ENCODE results near the gene HIRA. TPM values are rescaled to one million over a fixed set of nuclear protein-coding genes. Genes with fewer than 3 reads are reported as not detected.

The HIRA gene
- total RNA-seq, 2 experiments from 2014 or later, result 57.8 to 67.0 TPM

DNA sequence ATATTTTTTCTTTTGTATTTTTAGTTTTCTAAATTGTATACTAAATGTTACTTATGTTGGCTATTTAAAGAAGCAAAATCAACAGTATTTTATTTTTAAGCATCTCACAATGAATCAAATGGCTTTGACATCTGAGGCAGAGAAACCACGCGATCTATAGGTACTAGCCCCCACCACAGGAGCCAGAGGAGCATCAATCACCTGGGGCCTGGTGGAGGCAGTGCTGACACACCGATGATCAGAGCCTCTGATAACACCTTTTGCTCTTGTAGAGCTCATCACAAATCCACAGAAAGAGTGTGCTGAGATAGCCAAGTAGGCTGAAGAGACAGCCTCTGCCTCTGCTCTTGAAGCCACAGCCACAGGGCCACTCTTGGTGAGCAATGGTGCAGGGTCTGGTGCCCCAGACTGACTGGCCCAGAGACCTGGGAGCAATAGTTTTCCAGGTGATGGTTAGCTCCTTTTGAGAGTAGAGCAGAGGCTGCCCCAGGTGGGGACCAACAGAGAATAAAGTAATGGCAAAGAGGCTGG is 25.2 kb downstream of the HIRA start:
- ATAC-seq, result peak; percentile 33
- H3K36me3 Mint-ChIP-seq, result peaks cover 48% of the 10 kb centered on the region
- no peak overlapping the region for H3K4me3 Mint-ChIP-seq

DNA sequence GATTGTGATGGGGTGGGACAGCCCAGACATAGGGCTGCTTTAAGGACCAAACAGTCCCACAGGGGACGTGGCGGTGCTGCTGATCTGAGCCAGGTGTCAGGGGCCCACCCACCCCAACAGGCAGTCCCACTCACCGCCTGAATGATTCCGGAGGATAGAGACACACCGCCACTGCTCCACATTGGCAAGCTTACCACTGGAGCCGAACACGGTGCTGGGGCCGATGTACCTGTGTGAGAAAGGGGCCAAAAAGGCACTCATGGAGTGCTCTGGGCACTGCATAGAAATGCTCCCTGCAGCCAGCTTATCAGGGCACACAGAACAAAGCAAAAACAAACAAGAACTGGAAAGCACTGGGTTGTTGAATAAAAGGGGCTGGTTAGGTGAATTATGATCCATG is 25.9 kb downstream of the HIRA start:
- CTCF ChIA-PET, result no interaction called here

More for the DNA sequence above, 25.2 kb downstream of the HIRA start:
- no peaks in the 10 kb centered on the region for H3K4me1 Mint-ChIP-seq
- CTCF ChIA-PET, result no interaction called here
- no peak overlapping the region for H3K27ac Mint-ChIP-seq
- no peaks in the 10 kb centered on the region for H3K9me3 Mint-ChIP-seq (ENCODE audit: low read depth)
- DNase-seq, result no peak
- no peaks in the 10 kb centered on the region for H3K27me3 Mint-ChIP-seq

DNA sequence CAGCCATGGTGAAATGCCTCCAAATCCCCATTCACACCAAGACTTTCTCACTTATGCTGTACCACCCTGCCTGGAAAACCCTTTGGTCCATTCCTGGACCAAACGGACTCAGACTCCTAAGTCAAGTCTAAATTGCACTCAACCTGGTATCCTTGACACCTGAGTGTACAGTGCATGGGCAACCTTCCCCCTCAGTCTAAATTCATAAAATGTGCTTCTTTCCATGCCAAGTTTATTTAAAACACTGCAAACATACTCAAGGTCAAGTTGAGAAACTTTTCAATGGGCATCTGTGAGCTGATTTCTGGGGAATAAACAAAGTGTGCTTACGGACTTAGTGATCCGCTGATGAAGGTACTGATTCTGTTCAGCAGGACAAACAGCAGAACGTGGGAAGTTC is 26.4 kb downstream of the HIRA start:
- CTCF ChIA-PET, result no interaction called here
- Mint-ChIP-seq H3K4me1 (no peaks in the 10 kb centered on the region), H3K27ac (no peak overlapping the region), H3K27me3 (no peaks in the 10 kb centered on the region), H3K9me3 (ENCODE audit: low read depth) (no peaks in the 10 kb centered on the region), H3K36me3 (peaks cover 50% of the 10 kb centered on the region), H3K4me3 (no peak overlapping the region)
- no peak for ATAC-seq
- no peak for DNase-seq

More for the DNA sequence above, 25.9 kb downstream of the HIRA start:
- Mint-ChIP-seq H3K9me3 (ENCODE audit: low read depth) (no peaks in the 10 kb centered on the region), H3K4me1 (no peaks in the 10 kb centered on the region), H3K4me3 (no peak overlapping the region), H3K27me3 (no peaks in the 10 kb centered on the region), H3K36me3 (peaks cover 52% of the 10 kb centered on the region), H3K27ac (no peak overlapping the region)
- ATAC-seq, result no peak
- DNase-seq, result no peak

- no peaks in the 10 kb centered on the region for H3K9me3 Mint-ChIP-seq (ENCODE audit: low read depth)
- H3K36me3 Mint-ChIP-seq, result peaks cover 48% of the 10 kb centered on the region
- H3K4me3 Mint-ChIP-seq, result no peak overlapping the region
- ATAC-seq, result no peak
- no peaks in the 10 kb centered on the region for H3K27me3 Mint-ChIP-seq
- no peak for DNase-seq
- CTCF ChIA-PET, result no interaction called here
- no peaks in the 10 kb centered on the region for H3K4me1 Mint-ChIP-seq
- no peak overlapping the region for H3K27ac Mint-ChIP-seq
Measured at GRCh38 chr22:19404676-19405075, 26.9 kb downstream of the HIRA start.

DNA sequence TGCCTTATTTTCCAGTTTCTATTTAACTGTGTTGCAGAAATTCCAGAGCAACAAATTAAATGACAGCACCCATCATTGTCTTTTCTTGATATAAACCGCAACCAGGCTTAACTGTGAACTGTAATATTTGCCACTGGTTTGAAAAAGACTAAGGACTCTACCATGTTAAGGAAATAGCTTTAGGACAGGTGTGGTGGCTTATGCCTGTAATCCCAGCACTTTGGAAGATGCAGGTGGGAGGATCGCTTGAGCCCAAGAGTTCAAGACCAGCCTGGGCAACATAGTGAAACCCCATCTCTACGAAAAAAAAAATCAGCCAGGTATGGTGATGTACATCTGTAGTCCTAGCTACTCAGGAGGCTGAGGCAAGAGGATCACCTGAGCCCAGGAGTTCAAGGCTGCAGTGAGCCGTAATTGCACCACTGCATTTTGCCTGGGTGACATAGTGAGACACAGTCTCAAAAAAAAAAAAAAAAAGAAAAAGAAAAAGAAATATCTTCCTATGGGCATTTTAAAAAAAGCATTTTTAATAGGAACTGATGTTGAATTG is 28.8 kb downstream of the HIRA start:
- no peak overlapping the region for H3K27ac Mint-ChIP-seq
- peaks cover 47% of the 10 kb centered on the region for H3K36me3 Mint-ChIP-seq
- DNase-seq (no peak), ATAC-seq (no peak)
- no peaks in the 10 kb centered on the region for H3K27me3 Mint-ChIP-seq
- no peaks in the 10 kb centered on the region for H3K9me3 Mint-ChIP-seq (ENCODE audit: low read depth)
- no peak overlapping the region for H3K4me3 Mint-ChIP-seq
- no peaks in the 10 kb centered on the region for H3K4me1 Mint-ChIP-seq
- CTCF ChIA-PET, result no interaction called here

DNA sequence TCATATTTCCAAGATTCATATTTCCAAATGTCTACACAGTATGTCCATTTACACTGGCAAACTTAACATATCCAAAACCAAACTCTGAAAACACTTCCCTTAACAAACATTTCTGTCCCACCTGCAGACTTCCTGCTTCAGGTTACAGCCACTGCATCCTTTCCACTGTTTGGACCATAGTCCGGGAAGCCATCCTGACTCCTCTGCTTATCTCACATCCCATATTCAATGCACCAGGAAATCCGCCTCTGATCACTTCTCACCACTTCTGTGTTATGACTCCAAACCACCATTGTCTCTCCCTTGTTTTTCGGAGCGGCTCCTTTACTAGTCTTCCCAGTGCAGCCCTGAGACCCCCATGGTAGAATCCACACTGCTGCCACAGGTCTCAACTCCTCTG is 30.1 kb downstream of the HIRA start:
- ATAC-seq, result no peak
- Mint-ChIP-seq H3K4me3 (no peak overlapping the region), H3K9me3 (ENCODE audit: low read depth) (no peaks in the 10 kb centered on the region), H3K27me3 (no peaks in the 10 kb centered on the region), H3K4me1 (no peaks in the 10 kb centered on the region), H3K36me3 (peaks cover 46% of the 10 kb centered on the region), H3K27ac (no peak overlapping the region)
- CTCF ChIA-PET, result no interaction called here
- no peak for DNase-seq

- CTCF ChIA-PET, result no interaction called here
- no peak overlapping the region for H3K4me3 Mint-ChIP-seq
- H3K27ac Mint-ChIP-seq, result no peak overlapping the region
- H3K36me3 Mint-ChIP-seq, result peaks cover 43% of the 10 kb centered on the region
- no peak for DNase-seq
- ATAC-seq, result no peak
- H3K9me3 Mint-ChIP-seq (ENCODE audit: low read depth), result no peaks in the 10 kb centered on the region
- no peaks in the 10 kb centered on the region for H3K4me1 Mint-ChIP-seq
- no peaks in the 10 kb centered on the region for H3K27me3 Mint-ChIP-seq
Measured at GRCh38 chr22:19400881-19401280, 30.7 kb downstream of the HIRA start.

GRCh38 chr22:19398652-19399051 is 32.9 kb downstream of the HIRA start:
- H3K27ac Mint-ChIP-seq, result no peak overlapping the region
- H3K36me3 Mint-ChIP-seq, result peaks cover 38% of the 10 kb centered on the region
- CTCF ChIA-PET, result no interaction called here
- no peaks in the 10 kb centered on the region for H3K4me1 Mint-ChIP-seq
- no peak overlapping the region for H3K4me3 Mint-ChIP-seq
- ATAC-seq, result no peak
- DNase-seq, result no peak
- no peaks in the 10 kb centered on the region for H3K9me3 Mint-ChIP-seq (ENCODE audit: low read depth)
- no peaks in the 10 kb centered on the region for H3K27me3 Mint-ChIP-seq

GRCh38 chr22:19398206-19398605 is 33.3 kb downstream of the HIRA start:
- Mint-ChIP-seq H3K27me3 (no peaks in the 10 kb centered on the region), H3K27ac (no peak overlapping the region), H3K9me3 (ENCODE audit: low read depth) (no peaks in the 10 kb centered on the region), H3K36me3 (peaks cover 41% of the 10 kb centered on the region), H3K4me1 (no peaks in the 10 kb centered on the region), H3K4me3 (no peak overlapping the region)
- CTCF ChIA-PET, result no interaction called here
- DNase-seq, result no peak
- no peak for ATAC-seq

- Mint-ChIP-seq H3K4me1 (no peaks in the 10 kb centered on the region), H3K4me3 (no peak overlapping the region), H3K9me3 (ENCODE audit: low read depth) (no peaks in the 10 kb centered on the region), H3K27ac (no peak overlapping the region), H3K36me3 (peaks cover 43% of the 10 kb centered on the region), H3K27me3 (no peaks in the 10 kb centered on the region)
- ATAC-seq (no peak), DNase-seq (no peak)
- CTCF ChIA-PET, result no interaction called here
Measured at GRCh38 chr22:19397734-19398104, 33.8 kb downstream of the HIRA start.

GRCh38 chr22:19396934-19397733 is 34.4 kb downstream of the HIRA start:
- no peak overlapping the region for H3K4me3 Mint-ChIP-seq
- DNase-seq, result no peak
- no peak for ATAC-seq
- CTCF ChIA-PET, result interaction anchor here (1.4 kb wide), 1 partner anchor 54 kb away, joined by 3 read pairs; no protein-coding TSS in a partner anchor
- no peaks in the 10 kb centered on the region for H3K27me3 Mint-ChIP-seq
- no peaks in the 10 kb centered on the region for H3K9me3 Mint-ChIP-seq (ENCODE audit: low read depth)
- H3K36me3 Mint-ChIP-seq, result peaks cover 46% of the 10 kb centered on the region
- no peaks in the 10 kb centered on the region for H3K4me1 Mint-ChIP-seq
- no peak overlapping the region for H3K27ac Mint-ChIP-seq

- Mint-ChIP-seq H3K36me3 (peaks cover 43% of the 10 kb centered on the region), H3K9me3 (ENCODE audit: low read depth) (no peaks in the 10 kb centered on the region), H3K4me1 (no peaks in the 10 kb centered on the region), H3K4me3 (no peak overlapping the region), H3K27ac (no peak overlapping the region), H3K27me3 (no peaks in the 10 kb centered on the region)
- DNase-seq (no peak), ATAC-seq (no peak)
- CTCF ChIA-PET, result interaction anchor here (1.4 kb wide), 1 partner anchor 55 kb away, joined by 3 read pairs; no protein-coding TSS in a partner anchor
Measured at GRCh38 chr22:19396561-19396933, 35.0 kb downstream of the HIRA start.

GRCh38 chr22:19395276-19395675 is 36.3 kb downstream of the HIRA start:
- Mint-ChIP-seq H3K4me1 (no peaks in the 10 kb centered on the region), H3K27me3 (no peaks in the 10 kb centered on the region), H3K36me3 (peaks cover 38% of the 10 kb centered on the region), H3K4me3 (no peak overlapping the region), H3K27ac (no peak overlapping the region), H3K9me3 (ENCODE audit: low read depth) (no peaks in the 10 kb centered on the region)
- DNase-seq (no peak), ATAC-seq (no peak)
- CTCF ChIA-PET, result interaction anchor here (1.0 to 1.4 kb wide), 2 partner anchors 9 to 56 kb away, joined by 3 read pairs; no protein-coding TSS in a partner anchor

Data from activated CD8-positive, alpha-beta memory T cell treated with anti-CD3 and anti-CD28 coated beads, Interleukin-2, amount 10 ng/mL, durations not matched to agents 7 days and 5 days (primary cell).